Glutamatergic neuron (in vitro differentiated cells): ENCODE results near the gene PROCA1. TPM values are rescaled to one million over a fixed set of nuclear protein-coding genes. Genes with fewer than 3 reads are reported as not detected.

Experiments used
- DNase-seq: peaks from one replicate; pipeline ENCODE4 v3.0.0; 2022
- H3K27ac Mint-ChIP-seq: one replicate; pipeline ENCODE4 v1.8.0; 2020; ENCODE audit warnings: mild to moderate bottlenecking, mixed read lengths, inconsistent platforms; ENCODE audit not compliant: unreplicated experiment
- H3K27me3 Mint-ChIP-seq: one replicate; pipeline ENCODE4 v1.8.0; 2020; ENCODE audit warnings: mild to moderate bottlenecking, moderate library complexity, mixed read lengths, inconsistent platforms; ENCODE audit not compliant: unreplicated experiment
- H3K36me3 Mint-ChIP-seq: one replicate; pipeline ENCODE4 v1.8.0; 2020; ENCODE audit warnings: mild to moderate bottlenecking, mixed read lengths, inconsistent platforms; ENCODE audit not compliant: unreplicated experiment
- H3K4me1 Mint-ChIP-seq: one replicate; pipeline ENCODE4 v1.8.0; 2020; ENCODE audit warnings: mild to moderate bottlenecking, low read depth, mixed read lengths, inconsistent platforms; ENCODE audit not compliant: unreplicated experiment
- H3K4me3 Mint-ChIP-seq: one replicate; pipeline ENCODE4 v1.8.0; 2020; ENCODE audit warnings: mild to moderate bottlenecking, mixed read lengths, inconsistent platforms; ENCODE audit not compliant: unreplicated experiment
- H3K9me3 Mint-ChIP-seq: one replicate; pipeline ENCODE4 v1.8.0; 2020; ENCODE audit warnings: mild to moderate bottlenecking, moderate library complexity, mixed read lengths, inconsistent platforms; ENCODE audit not compliant: unreplicated experiment
- CTCF ChIP-seq: fragments of 200-600 bp; sonication (generic); IDR thresholded peaks from one replicate; pipeline ENCODE4 v1.5.0; 2021; ENCODE audit not compliant: partially characterized antibody, unreplicated experiment
- total RNA-seq: library from RNA; stranded (reverse); fragmentation: NEBNext Ultra II Directional; extraction: Animal tissue kit (Norgen Biotek cat#: 25700); gene quantifications from one replicate; pipeline ENCODE4 v1.2.1, GENCODE V29; 2021; ENCODE audit not compliant: unreplicated experiment

The PROCA1 gene
- total RNA-seq, 1 donor from 2014 or later = 36.5 TPM

GRCh38 chr17:28743243-28744103 lies 31.8 kb upstream of the PROCA1 start, which contains the start of gene TRAF4:
TSS of gene TRAF4 (plus strand) at chr17:28744011. CDS start at chr17:28744113, 102 bp downstream.
- peaks cover 21% of the 10 kb centered on the region for H3K4me1 Mint-ChIP-seq
- TF ChIP-seq CTCF = no peak
- H3K36me3 Mint-ChIP-seq = no peaks in the 10 kb centered on the region
- H3K4me3 Mint-ChIP-seq = peak within 1 kb of the TSS; percentile 90
- DNase-seq = peak; percentile 85
- peak within 1 kb of the TSS; percentile 96 for H3K27ac Mint-ChIP-seq
- H3K9me3 Mint-ChIP-seq = peaks cover 29% of the 10 kb centered on the region
- peaks cover 25% of the 10 kb centered on the region for H3K27me3 Mint-ChIP-seq

- no peak for DNase-seq
- peaks cover 4% of the 10 kb centered on the region for H3K36me3 Mint-ChIP-seq
- peaks cover 16% of the 10 kb centered on the region for H3K4me1 Mint-ChIP-seq
- H3K4me3 Mint-ChIP-seq = no peak overlapping the region
- peaks cover 19% of the 10 kb centered on the region for H3K27me3 Mint-ChIP-seq
- H3K9me3 Mint-ChIP-seq = peaks cover 25% of the 10 kb centered on the region
- H3K27ac Mint-ChIP-seq = peak overlapping the region; percentile 48
- no peak for TF ChIP-seq CTCF
These were observed 30.0 kb upstream of the PROCA1 start for GRCh38 chr17:28741358-28742349.

GRCh38 chr17:28740406-28741357 lies 29.0 kb upstream of the PROCA1 start:
- peaks cover 11% of the 10 kb centered on the region for H3K4me1 Mint-ChIP-seq
- peaks cover 14% of the 10 kb centered on the region for H3K27me3 Mint-ChIP-seq
- H3K27ac Mint-ChIP-seq = no peak overlapping the region
- TF ChIP-seq CTCF = no peak
- H3K36me3 Mint-ChIP-seq = peaks cover 4% of the 10 kb centered on the region
- H3K9me3 Mint-ChIP-seq = peaks cover 22% of the 10 kb centered on the region
- no peak overlapping the region for H3K4me3 Mint-ChIP-seq
- DNase-seq = no peak

DNA sequence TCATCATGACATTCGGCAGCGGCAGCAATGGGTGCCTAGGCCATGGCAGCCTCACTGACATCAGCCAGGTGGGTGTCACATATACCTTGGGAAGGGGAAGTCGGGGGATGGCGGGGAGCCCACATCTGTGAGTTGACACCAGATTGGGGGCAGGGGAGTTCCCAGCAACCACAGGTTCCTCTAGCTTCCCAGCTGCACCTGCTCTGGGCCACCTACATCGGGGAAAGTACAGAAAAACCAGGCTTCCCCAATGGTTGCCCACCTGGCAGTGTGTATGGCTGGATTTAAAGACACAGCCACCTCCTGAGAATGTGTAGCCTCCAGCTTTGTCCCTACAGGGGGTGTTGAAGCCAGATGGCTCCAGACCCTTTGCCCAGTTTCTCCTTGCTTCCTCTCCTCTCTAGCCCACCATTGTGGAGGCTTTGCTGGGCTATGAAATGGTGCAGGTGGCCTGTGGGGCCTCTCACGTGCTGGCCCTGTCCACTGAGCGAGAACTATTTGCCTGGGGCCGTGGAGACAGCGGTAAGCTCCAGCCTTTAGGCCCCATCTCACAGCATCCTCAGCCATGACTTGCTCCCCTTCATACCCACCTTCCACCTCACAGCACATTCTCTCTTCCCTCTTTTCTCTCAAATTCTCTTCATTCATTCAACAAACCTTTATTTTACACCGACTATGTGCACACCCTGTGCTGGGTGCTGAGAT lies 27.1 kb upstream of the PROCA1 start:
- TF ChIP-seq CTCF = no peak
- Mint-ChIP-seq H3K4me1 (peaks cover 11% of the 10 kb centered on the region), H3K4me3 (peak overlapping the region; percentile 28), H3K36me3 (peaks cover 4% of the 10 kb centered on the region), H3K27me3 (peaks cover 5% of the 10 kb centered on the region), H3K9me3 (peaks cover 12% of the 10 kb centered on the region), H3K27ac (peak overlapping the region; percentile 29)
- no peak for DNase-seq
